Esophagus squamous epithelium (tissue), 4 donors: ENCODE measurements around the gene STMN1.

Source experiments
- POLR2A ChIP-seq, 4 donors: fragments of 450-650 bp; IDR thresholded peaks; one replicate each; pipeline ENCODE4 v1.6.1; 2017; ENCODE audit warnings: antibody characterized with exemption in 4 of 4, mild to moderate bottlenecking in 4 of 4, moderate library complexity in 3 of 4
- TF ChIP-seq, protein P1 (sequence below), 6 experiments: fragments of 450-650 bp in 4 of 6; fragments of 200-600 bp in 2 of 6; sonication (generic) in 2 of 6; IDR thresholded peaks; one replicate each; pipeline ENCODE4 v1.5.1; 2016 to 2019; ENCODE audit warnings: antibody characterized with exemption in 6 of 6, mild to moderate bottlenecking in 4 of 6, moderate library complexity in 4 of 6

DNA sequence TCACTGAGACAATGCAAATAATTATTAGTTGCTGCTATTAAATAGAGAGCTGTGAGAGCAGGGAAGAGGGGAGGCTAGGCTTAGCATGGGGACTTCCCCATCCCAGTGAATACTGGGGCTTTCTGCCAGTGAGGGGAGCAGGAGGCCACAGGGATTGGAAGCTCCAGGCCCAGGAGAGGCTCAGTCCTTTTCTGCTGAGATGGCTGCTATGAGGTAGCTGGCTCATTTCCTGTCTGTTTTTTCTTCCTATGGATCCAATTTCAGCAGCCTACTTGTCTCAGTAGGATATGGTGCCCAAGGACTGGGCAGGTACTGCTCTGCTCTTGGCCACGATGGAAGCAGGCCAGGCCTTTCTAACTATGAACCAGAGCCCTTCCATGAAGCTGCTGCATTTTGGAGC is 10.0 kb downstream of the STMN1 start:
- TF ChIP-seq, protein P1, sequence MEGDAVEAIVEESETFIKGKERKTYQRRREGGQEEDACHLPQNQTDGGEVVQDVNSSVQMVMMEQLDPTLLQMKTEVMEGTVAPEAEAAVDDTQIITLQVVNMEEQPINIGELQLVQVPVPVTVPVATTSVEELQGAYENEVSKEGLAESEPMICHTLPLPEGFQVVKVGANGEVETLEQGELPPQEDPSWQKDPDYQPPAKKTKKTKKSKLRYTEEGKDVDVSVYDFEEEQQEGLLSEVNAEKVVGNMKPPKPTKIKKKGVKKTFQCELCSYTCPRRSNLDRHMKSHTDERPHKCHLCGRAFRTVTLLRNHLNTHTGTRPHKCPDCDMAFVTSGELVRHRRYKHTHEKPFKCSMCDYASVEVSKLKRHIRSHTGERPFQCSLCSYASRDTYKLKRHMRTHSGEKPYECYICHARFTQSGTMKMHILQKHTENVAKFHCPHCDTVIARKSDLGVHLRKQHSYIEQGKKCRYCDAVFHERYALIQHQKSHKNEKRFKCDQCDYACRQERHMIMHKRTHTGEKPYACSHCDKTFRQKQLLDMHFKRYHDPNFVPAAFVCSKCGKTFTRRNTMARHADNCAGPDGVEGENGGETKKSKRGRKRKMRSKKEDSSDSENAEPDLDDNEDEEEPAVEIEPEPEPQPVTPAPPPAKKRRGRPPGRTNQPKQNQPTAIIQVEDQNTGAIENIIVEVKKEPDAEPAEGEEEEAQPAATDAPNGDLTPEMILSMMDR (IDR thresholded peaks at IDR 0.05), result no peak
- no peak for TF ChIP-seq POLR2A (IDR thresholded peaks at IDR 0.05)
